T-helper 2 cell treated with Interferon-gamma antibody and Interleukin-4, amounts not matched to agents 5 μg/mL and 100 μg/mL, for 36 hours (primary cell): ENCODE data around the gene CBX3.
A peak's percentile ranks its signal among the peaks of the same experiment; 100 is the strongest.
"Not testable (repeated sequence)": the region's sequence is repeated elsewhere in the genome, so short reads cannot be mapped to it uniquely, and the experiment has no call there.

Source experiments
- DNase-seq: peaks from one replicate; pipeline ENCODE4 v3.0.0; 2021; ENCODE audit warnings: low spot score
- H3K27ac Mint-ChIP-seq: one replicate; pipeline ENCODE4 v1.8.0; 2021; ENCODE audit warnings: mild to moderate bottlenecking, mixed read lengths
- H3K27me3 Mint-ChIP-seq: one replicate; pipeline ENCODE4 v1.8.0; 2021; ENCODE audit warnings: low read depth, mixed read lengths
- H3K36me3 Mint-ChIP-seq: one replicate; pipeline ENCODE4 v1.8.0; 2021; ENCODE audit warnings: low read depth, mixed read lengths
- H3K4me1 Mint-ChIP-seq: one replicate; pipeline ENCODE4 v1.8.0; 2021; ENCODE audit warnings: low read depth, mixed read lengths
- H3K4me3 Mint-ChIP-seq: one replicate; pipeline ENCODE4 v1.8.0; 2022; ENCODE audit warnings: mild to moderate bottlenecking, moderate library complexity, mixed read lengths
- H3K9me3 Mint-ChIP-seq: one replicate; pipeline ENCODE4 v1.8.0; 2021; ENCODE audit warnings: mixed read lengths

The CBX3 gene

GRCh38 chr7:26163804-26164203, 37.7 kb upstream of the CBX3 start:
- Mint-ChIP-seq H3K36me3 (peaks cover 26% of the 10 kb centered on the region), H3K4me1 (peaks cover 47% of the 10 kb centered on the region)
- not testable (repeated sequence) for H3K9me3 Mint-ChIP-seq, H3K4me3 Mint-ChIP-seq, H3K27ac Mint-ChIP-seq, DNase-seq, H3K27me3 Mint-ChIP-seq

DNA sequence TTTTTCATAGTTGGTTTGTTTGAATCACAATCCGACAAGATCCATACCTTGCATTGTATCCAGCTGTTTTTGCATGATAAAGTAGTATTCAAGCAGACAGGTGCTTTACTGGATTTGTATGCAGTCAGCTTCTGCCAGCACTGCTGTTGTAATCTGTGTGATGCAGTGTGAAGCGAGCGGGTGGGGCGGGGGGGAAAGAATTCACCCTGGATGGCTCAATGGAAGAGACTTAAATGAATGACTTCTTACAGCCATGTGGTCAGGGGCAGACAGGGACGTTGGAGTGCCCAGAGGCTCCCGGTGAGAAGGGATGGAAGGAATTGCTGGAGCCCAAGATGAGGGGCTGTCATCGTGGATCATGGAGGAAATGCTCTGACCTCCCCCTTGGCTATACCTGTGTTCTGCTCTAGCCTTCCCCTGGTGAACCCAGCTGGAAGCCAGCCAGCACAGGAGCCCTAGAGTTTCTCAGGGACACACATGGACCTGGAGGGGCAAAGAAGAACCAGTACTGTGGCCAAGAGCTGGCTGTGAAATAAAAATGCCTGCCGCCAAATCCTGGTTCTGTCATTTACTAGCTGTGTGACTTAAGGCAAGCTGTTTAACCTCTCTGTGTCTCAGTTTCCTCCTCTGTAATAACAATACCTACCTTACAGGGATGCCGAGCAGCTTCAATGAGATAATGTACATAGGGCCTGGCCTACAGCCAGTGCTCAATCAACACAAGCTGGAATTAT, 35.4 kb upstream of the CBX3 start:
- H3K27ac Mint-ChIP-seq = peak overlapping the region; percentile 54
- H3K4me1 Mint-ChIP-seq = peaks cover 31% of the 10 kb centered on the region
- H3K36me3 Mint-ChIP-seq = peaks cover 26% of the 10 kb centered on the region
- no peaks in the 10 kb centered on the region for H3K27me3 Mint-ChIP-seq
- no peaks in the 10 kb centered on the region for H3K9me3 Mint-ChIP-seq
- no peak for DNase-seq
- H3K4me3 Mint-ChIP-seq = no peak overlapping the region

DNA sequence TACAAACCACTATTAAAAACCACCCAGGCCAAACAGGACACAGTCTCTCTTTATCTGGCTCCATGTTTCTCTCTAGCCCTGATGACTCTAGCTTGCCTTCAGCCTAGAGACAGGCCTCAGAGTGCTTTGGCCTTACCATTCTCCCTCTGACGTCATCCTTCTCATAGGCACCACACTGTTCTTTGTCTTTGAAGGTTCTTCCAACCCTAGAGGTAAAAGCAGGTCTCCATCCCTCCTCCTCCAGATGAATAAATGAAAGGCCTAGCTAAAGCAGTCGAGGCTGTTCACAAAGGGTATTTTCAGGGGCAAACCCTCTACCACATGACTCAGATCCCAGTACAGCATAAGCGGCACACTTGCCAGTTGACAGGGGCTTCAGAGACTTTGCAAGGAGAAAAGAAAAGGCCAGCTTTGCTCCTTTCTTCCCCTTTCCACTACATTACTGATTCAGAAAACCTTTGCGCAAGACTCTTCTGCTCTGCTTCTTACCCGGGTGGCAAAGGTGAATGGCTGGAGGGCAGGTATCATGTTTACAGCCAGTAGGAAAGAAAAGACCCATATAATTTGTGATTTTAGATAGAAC, 34.8 kb upstream of the CBX3 start:
- Mint-ChIP-seq H3K4me1 (peaks cover 28% of the 10 kb centered on the region), H3K27me3 (no peaks in the 10 kb centered on the region), H3K36me3 (peaks cover 26% of the 10 kb centered on the region), H3K9me3 (no peaks in the 10 kb centered on the region), H3K27ac (peak overlapping the region; percentile 28), H3K4me3 (no peak overlapping the region)
- no peak for DNase-seq

- no peak for DNase-seq
- Mint-ChIP-seq H3K27me3 (no peaks in the 10 kb centered on the region), H3K36me3 (peaks cover 29% of the 10 kb centered on the region), H3K4me1 (peaks cover 28% of the 10 kb centered on the region), H3K27ac (peak overlapping the region; percentile 47), H3K9me3 (no peaks in the 10 kb centered on the region), H3K4me3 (peak overlapping the region; percentile 8)
Measured at GRCh38 chr7:26167303-26167934, 34.1 kb upstream of the CBX3 start.

- H3K9me3 Mint-ChIP-seq = no peaks in the 10 kb centered on the region
- peaks cover 29% of the 10 kb centered on the region for H3K36me3 Mint-ChIP-seq
- no peaks in the 10 kb centered on the region for H3K27me3 Mint-ChIP-seq
- DNase-seq = no peak
- H3K4me1 Mint-ChIP-seq = peaks cover 30% of the 10 kb centered on the region
- no peak overlapping the region for H3K27ac Mint-ChIP-seq
- H3K4me3 Mint-ChIP-seq = no peak overlapping the region
Measured at GRCh38 chr7:26168458-26169023, 33.0 kb upstream of the CBX3 start.

GRCh38 chr7:26169271-26169670, 32.3 kb upstream of the CBX3 start:
- no peak overlapping the region for H3K4me3 Mint-ChIP-seq
- DNase-seq = no peak
- no peaks in the 10 kb centered on the region for H3K27me3 Mint-ChIP-seq
- peaks cover 28% of the 10 kb centered on the region for H3K36me3 Mint-ChIP-seq
- H3K4me1 Mint-ChIP-seq = peaks cover 35% of the 10 kb centered on the region
- no peak overlapping the region for H3K27ac Mint-ChIP-seq
- H3K9me3 Mint-ChIP-seq = no peaks in the 10 kb centered on the region

DNA sequence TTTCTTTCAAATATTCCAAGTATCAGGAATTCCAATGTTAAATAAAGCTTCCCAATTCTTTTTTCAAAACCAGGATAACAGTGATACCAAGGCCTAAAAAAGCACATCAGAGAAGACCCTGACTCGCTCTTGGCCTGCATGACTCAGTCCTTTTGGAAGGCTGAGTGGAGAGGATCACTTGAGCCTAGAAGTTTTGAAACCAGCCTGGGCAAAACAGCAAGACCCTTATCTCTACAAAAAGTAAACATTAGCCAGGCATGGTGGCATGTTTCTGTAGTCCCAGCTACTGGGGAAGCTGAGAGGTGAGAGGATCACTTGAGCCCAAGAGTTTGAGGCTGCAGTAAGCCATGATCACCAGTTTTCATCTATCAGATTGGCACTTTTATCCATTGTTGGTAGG, 30.9 kb upstream of the CBX3 start:
- Mint-ChIP-seq H3K27me3 (no peaks in the 10 kb centered on the region), H3K27ac (no peak overlapping the region), H3K4me1 (peaks cover 38% of the 10 kb centered on the region), H3K9me3 (no peaks in the 10 kb centered on the region), H3K4me3 (no peak overlapping the region), H3K36me3 (peaks cover 26% of the 10 kb centered on the region)
- DNase-seq = no peak

GRCh38 chr7:26171601-26172000, 29.9 kb upstream of the CBX3 start:
- Mint-ChIP-seq H3K9me3 (no peaks in the 10 kb centered on the region), H3K36me3 (peaks cover 28% of the 10 kb centered on the region), H3K27me3 (no peaks in the 10 kb centered on the region), H3K4me3 (no peak overlapping the region), H3K4me1 (peaks cover 32% of the 10 kb centered on the region), H3K27ac (no peak overlapping the region)
- DNase-seq = no peak

DNA sequence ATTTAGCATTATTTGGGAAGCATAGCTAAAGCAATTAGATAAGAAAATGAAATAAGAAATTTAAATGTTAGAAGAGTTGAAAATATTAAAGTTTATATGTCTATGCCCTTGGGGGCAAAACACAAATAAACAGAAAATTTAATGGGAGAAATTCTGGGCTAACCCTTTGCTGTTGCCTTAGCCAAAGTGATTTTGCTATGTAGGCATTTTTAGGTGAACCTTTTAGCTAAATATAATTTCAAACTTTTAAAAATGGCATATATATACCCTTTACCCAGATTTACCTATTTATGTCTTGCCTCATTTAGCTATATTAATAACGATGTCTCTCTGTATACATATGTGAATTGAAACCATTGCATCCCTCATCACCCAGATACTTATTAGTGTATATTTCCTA, 29.5 kb upstream of the CBX3 start:
- no peaks in the 10 kb centered on the region for H3K9me3 Mint-ChIP-seq

GRCh38 chr7:26175903-26176302, 25.6 kb upstream of the CBX3 start:
- not testable (repeated sequence) for H3K4me3 Mint-ChIP-seq, DNase-seq, H3K27ac Mint-ChIP-seq, H3K9me3 Mint-ChIP-seq, H3K27me3 Mint-ChIP-seq
- Mint-ChIP-seq H3K4me1 (peaks cover 16% of the 10 kb centered on the region), H3K36me3 (peaks cover 30% of the 10 kb centered on the region)

More for the DNA sequence above, 29.5 kb upstream of the CBX3 start:
- no peak overlapping the region for H3K4me3 Mint-ChIP-seq
- H3K27me3 Mint-ChIP-seq = no peaks in the 10 kb centered on the region
- no peak for DNase-seq
- H3K36me3 Mint-ChIP-seq = peaks cover 28% of the 10 kb centered on the region
- H3K4me1 Mint-ChIP-seq = peaks cover 27% of the 10 kb centered on the region
- no peak overlapping the region for H3K27ac Mint-ChIP-seq

- Mint-ChIP-seq H3K4me1 (peaks cover 16% of the 10 kb centered on the region), H3K36me3 (peaks cover 29% of the 10 kb centered on the region)
- not testable (repeated sequence) for H3K9me3 Mint-ChIP-seq, H3K27ac Mint-ChIP-seq, H3K4me3 Mint-ChIP-seq, H3K27me3 Mint-ChIP-seq, DNase-seq
Measured at GRCh38 chr7:26176696-26177095, 24.8 kb upstream of the CBX3 start.

DNA sequence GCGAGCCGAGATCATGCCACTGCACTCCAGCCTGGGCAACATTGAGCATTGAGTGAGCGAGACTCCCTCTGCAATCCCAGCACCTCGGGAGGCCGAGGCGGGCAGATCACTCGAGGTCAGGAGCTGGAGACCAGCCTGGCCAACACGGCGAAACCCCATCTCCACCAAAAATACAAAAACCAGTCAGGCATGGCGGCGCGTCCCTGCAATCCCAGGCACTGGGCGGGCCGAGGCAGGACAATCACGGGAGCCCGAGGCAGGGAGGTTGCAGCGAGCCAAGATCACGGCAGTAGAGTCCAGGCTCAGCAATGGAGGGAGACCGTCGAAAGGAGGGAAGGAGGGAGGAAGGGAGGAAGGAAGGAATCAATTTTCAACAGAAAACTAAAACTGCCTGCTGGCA, 24.3 kb upstream of the CBX3 start:
- not testable (repeated sequence) for H3K9me3 Mint-ChIP-seq, H3K4me3 Mint-ChIP-seq, H3K27ac Mint-ChIP-seq, DNase-seq, H3K27me3 Mint-ChIP-seq
- H3K36me3 Mint-ChIP-seq = peaks cover 28% of the 10 kb centered on the region
- H3K4me1 Mint-ChIP-seq = peaks cover 16% of the 10 kb centered on the region

- no peak for DNase-seq
- Mint-ChIP-seq H3K27ac (peak overlapping the region; percentile 17), H3K27me3 (no peaks in the 10 kb centered on the region), H3K4me1 (peaks cover 12% of the 10 kb centered on the region), H3K36me3 (peaks cover 30% of the 10 kb centered on the region), H3K4me3 (no peak overlapping the region), H3K9me3 (no peaks in the 10 kb centered on the region)
Measured at GRCh38 chr7:26178272-26178960, 23.1 kb upstream of the CBX3 start.

DNA sequence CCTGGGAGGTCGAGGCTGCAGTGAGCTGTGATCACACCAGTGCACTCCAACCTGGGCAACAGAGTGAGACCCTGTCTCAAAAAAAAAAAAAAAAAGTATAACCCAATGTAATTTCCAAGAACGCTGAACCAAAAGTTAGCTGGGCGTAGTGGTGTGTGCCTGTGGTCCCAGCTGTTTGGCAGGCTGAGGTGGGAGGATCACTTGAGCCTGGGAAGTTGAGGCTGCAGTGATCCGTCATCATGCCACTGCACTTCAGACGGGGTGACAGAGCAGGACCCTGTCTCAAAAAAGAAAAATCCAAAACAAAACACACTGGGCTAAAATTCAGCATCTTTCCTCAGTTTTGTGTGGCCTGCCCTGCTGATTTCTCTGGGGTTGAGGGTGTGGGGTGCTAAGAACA, 22.1 kb upstream of the CBX3 start:
- peaks cover 12% of the 10 kb centered on the region for H3K4me1 Mint-ChIP-seq
- no peak overlapping the region for H3K4me3 Mint-ChIP-seq
- H3K27ac Mint-ChIP-seq = no peak overlapping the region
- H3K9me3 Mint-ChIP-seq = no peaks in the 10 kb centered on the region
- H3K36me3 Mint-ChIP-seq = peaks cover 34% of the 10 kb centered on the region
- no peaks in the 10 kb centered on the region for H3K27me3 Mint-ChIP-seq
- DNase-seq = no peak
